GM21423 (cell line): ENCODE results near the gene HMCN2.

Experiments used
- ATAC-seq: cut with Tn5 transposase; IDR thresholded peaks from one replicate; pipeline ENCODE4 v1.9.1; 2021; ENCODE audit warnings: mild to moderate bottlenecking, moderate library complexity; ENCODE audit not compliant: unreplicated experiment

HMCN2 gene

DNA sequence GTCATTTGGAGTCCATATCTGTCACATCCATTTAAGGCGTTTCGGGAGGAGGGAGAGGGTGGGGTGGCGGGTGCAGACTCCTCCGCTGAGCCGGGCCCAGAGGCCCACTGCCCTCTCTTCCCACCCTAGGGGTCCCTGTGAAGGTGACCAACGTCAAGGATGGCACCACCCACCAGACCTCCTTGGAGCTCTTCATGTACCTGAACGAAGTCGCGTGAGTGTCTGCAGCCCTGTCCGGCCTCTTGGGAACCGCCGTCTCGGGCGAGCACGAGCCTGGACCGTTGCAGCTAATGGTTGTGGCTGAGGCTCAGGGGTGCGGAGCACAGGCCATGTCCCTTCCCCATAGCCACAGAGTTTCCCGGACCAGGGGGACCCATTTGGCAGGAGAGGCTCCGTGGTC is 214.0 kb downstream of the HMCN2 start:
- ATAC-seq: no peak

DNA sequence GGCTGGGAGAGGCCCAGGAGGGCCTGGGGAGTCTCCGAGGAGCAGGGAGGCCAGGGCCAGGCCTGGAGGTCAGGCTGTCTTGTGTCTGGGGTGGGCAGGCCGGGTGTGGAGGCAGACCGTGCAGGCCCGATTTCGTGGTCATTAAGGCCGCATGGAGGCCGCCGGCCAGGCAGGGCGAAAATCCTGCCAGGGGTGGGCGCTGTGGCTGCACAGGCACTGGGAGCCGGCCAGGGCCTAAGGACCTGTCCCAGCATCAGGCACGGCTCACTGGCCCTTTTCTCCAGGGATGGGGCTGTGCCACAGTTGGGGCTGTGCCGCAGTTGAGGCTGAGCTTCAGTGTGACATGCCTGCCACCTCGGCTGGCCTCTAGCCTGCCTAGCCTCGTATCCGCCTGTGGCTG is 215.1 kb downstream of the HMCN2 start:
- ATAC-seq: no peak

DNA sequence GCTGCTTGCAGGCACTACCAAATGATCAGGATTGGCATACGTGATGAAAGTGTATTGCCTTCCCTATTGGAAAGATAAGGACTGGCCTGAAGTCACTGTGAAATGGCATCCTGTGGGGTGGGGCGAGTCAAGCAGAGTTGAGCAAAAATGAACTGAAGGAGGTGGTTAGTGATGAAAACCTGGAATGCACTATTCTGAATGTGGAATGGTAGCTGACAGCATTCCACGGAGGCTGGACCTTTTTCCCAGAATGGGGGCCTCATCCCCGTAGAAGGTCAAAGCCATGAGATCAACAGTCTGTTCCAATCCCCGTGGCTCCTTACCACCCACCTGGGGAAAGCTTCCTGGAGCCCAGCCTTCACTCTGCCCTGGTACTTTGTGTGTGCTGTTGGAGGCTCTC is 216.9 kb downstream of the HMCN2 start:
- ATAC-seq: no peak

DNA sequence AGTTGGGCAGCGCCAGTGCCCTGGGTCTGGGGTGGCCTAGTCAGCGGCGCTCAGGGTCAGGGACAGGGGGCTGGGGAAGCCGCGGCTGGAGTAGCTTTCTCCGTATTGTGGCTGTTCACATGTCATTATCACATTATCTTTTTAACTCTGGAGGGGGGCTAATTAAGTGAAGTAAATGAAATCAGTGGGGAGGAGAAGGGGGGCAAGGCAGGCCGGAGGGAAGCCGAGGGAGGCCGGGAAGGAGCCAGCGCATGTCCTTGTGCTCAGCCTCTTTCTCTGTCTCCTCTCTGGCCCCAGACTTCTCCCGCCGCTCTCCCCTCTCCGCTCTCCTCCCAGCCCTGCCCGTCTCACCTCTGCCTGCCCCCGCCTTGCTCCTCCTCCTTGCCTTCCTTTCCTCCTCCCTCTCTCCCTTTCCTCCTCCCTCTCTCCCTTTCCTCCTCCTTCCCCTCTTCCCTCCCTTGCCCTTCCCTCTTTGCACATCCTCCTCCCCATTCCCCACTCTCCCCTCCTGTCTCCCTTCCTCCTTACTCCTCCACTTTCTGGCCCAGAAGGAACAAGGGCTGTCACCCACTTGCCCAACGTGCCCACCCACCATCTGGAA is 217.9 kb downstream of the HMCN2 start:
- ATAC-seq: no peak
